ENCODE measurements around the gene TNFRSF12A. TPM values are rescaled to one million over a fixed set of nuclear protein-coding genes. Genes with fewer than 3 reads are reported as not detected.
"Not testable (repeated sequence)": the region's sequence is repeated elsewhere in the genome, so short reads cannot be mapped to it uniquely, and the experiment has no call there.

Gene TNFRSF12A
- total and polyA plus RNA-seq, 9 of the 15 experiments (the other 6 are each of a cell fraction or from before 2014, with no cell fraction given) = 0.41 to 61.8 (median 26.5) TPM

DNA sequence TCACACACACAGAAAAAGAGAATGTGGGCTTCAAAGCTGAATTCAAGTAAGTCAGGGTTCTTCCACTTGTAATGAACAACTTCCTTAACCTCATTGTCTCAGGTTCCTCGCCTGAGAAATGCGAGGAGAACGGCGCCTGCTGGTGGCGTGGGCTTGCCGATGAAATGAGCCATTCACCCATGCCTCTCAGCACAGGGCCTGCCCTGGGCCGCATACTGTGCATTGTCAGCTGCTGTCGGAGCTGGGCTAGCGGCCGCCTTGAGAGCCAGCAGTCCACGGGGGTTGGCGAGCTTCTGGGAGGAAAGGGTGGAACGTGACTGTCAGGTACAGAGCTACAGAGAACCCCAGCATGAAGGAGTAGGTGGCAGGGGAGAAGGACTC lies 33.2 kb downstream of the TNFRSF12A start:
- H3K9ac ChIP-seq (ENCODE audit: insufficient read depth in 1 of 2, low read depth in 2 of 2, low read length in 2 of 2); DNase-seq (ENCODE audit: extremely low read depth in 1 of 4, low spot score in 3 of 4); H3K9me1 ChIP-seq (ENCODE audit: control insufficient read depth, insufficient read depth, low read length); CTCF ChIA-PET (ENCODE audit: low intra/inter-chr PET ratio); H2AFZ ChIP-seq (ENCODE audit: low read depth, low read length); H3K27ac ChIP-seq (ENCODE audit: extremely low read depth, low read depth, low read length); BruUV-seq (replicated peaks); H3K79me2 ChIP-seq (ENCODE audit: control insufficient read depth, insufficient read depth, low read length); H3K9me3 ChIP-seq (replicated peaks; ENCODE audit: control insufficient read depth, insufficient read depth, low read depth, low read length); H3K4me2 ChIP-seq (ENCODE audit: insufficient read depth, low read length); in situ Hi-C loops (cut with MboI); H3K4me3 ChIP-seq; H4K20me1 ChIP-seq (replicated peaks; ENCODE audit: control insufficient read depth, insufficient read depth, low read length); POLR2A ChIA-PET; H3K36me3 ChIP-seq (ENCODE audit: control insufficient read depth, insufficient read depth, low read length): not testable (repeated sequence)
- intact Hi-C loops (cut with micrococcal nuclease) = loop anchor here (10.0 kb wide), 1 partner anchor 121 kb away; no protein-coding TSS in a partner anchor
- peak in 1 of 2 experiments; percentile 3; a peak in 1 of 4 replicates for TF ChIP-seq RAD21 (CRISPR knock-in tag; conservative IDR thresholded peaks at IDR 0.05 in 1 of 2, IDR thresholded peaks at IDR 0.05 in 1 of 2)
- TF ChIP-seq, protein P1, sequence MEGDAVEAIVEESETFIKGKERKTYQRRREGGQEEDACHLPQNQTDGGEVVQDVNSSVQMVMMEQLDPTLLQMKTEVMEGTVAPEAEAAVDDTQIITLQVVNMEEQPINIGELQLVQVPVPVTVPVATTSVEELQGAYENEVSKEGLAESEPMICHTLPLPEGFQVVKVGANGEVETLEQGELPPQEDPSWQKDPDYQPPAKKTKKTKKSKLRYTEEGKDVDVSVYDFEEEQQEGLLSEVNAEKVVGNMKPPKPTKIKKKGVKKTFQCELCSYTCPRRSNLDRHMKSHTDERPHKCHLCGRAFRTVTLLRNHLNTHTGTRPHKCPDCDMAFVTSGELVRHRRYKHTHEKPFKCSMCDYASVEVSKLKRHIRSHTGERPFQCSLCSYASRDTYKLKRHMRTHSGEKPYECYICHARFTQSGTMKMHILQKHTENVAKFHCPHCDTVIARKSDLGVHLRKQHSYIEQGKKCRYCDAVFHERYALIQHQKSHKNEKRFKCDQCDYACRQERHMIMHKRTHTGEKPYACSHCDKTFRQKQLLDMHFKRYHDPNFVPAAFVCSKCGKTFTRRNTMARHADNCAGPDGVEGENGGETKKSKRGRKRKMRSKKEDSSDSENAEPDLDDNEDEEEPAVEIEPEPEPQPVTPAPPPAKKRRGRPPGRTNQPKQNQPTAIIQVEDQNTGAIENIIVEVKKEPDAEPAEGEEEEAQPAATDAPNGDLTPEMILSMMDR (IDR thresholded peaks at IDR 0.05 in 2 of 3, conservative IDR thresholded peaks at IDR 0.05 in 1 of 3; ENCODE audit: insufficient read depth in 2 of 3, low read depth in 1 of 3, low read length in 3 of 3) = peak in 1 of 3 experiments; percentile 9; a peak in 1 of 6 replicates
- peak; percentile 77 for FAIRE-seq
- ATAC-seq = 0 out of 3 replicates have a peak, but pooled peaks have one; percentile 16
- Histone ChIP-seq H3K27me3 (ENCODE audit: control insufficient read depth in 2 of 2, insufficient read depth in 2 of 2, low read length in 2 of 2) (peaks cover under 1 to 19% of the 10 kb centered on the region in 2 experiments; a peak in 3 of 5 replicates), H3K4me1 (replicated peaks in 1 of 2; ENCODE audit: control insufficient read depth in 2 of 2, insufficient read depth in 2 of 2, low read length in 2 of 2) (peaks cover 3 to 29% of the 10 kb centered on the region in 2 experiments; a peak in 4 of 5 replicates)
- WGBS (ENCODE audit: insufficient coverage, low coverage, missing lambda C conversion rate) = 51% methylated on average over 7 of the region's 13 CpGs

Measured in K562 (cell line).